ENCODE measurements around the gene KIF5C.

DNA sequence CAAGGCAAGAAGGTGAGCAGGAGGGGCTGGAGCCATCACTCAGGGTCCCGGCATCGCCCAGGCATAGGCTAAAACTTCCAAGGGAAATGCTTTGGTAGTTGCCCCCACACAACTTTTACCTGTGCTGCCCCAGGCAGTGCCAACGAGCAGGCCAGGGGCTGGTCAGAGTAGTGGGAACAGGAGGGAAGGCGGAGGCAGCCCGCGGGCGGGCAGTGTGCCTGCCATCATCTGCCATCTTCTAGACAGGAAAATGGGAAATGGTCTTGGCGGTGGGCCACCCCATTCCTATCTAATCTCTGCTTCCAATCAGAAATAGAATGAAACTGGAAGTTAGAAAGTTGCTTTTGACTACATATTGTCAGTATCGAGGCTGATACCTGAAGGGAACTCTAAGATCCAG, 137.5 kb downstream of the KIF5C start:
- TF ChIP-seq ZSCAN29 (CRISPR knock-in tag; conservative IDR thresholded peaks at IDR 0.05) (no peak), ZNF724P (CRISPR knock-in tag; IDR thresholded peaks at IDR 0.05; ENCODE audit: borderline replicate concordance) (no peak), SRF (IDR thresholded peaks at IDR 0.05; ENCODE audit: low read depth, low read length) (no peak), NFKB2 (CRISPR knock-in tag; IDR thresholded peaks at IDR 0.05; ENCODE audit: borderline replicate concordance) (no peak), FOXM1 (CRISPR knock-in tag; IDR thresholded peaks at IDR 0.05) (no peak)
